Activated T-cell treated with anti-CD3 and anti-CD28 coated beads for 24 hours (primary cell): ENCODE data around the gene PHYHIPL.

ENCODE experiments used
- DNase-seq: peaks from one replicate; pipeline ENCODE4 v3.0.0-alpha.2; 2020; ENCODE audit warnings: low read depth

PHYHIPL gene

GRCh38 chr10:59257224-59257623, 80.8 kb downstream of the PHYHIPL start:
- DNase-seq, result no peak

- no peak for DNase-seq
Measured at GRCh38 chr10:59258890-59259289, 82.4 kb downstream of the PHYHIPL start.

- no peak for DNase-seq
Measured at GRCh38 chr10:59265141-59265540, 88.7 kb downstream of the PHYHIPL start.

- no peak for DNase-seq
Measured at GRCh38 chr10:59266321-59266720, 89.9 kb downstream of the PHYHIPL start.

- DNase-seq, result no peak
Measured at GRCh38 chr10:59268460-59268859, 92.0 kb downstream of the PHYHIPL start.

- DNase-seq, result no peak
Measured at GRCh38 chr10:59269651-59270050, 93.2 kb downstream of the PHYHIPL start.

- no peak for DNase-seq
Measured at GRCh38 chr10:59270492-59270891, 94.0 kb downstream of the PHYHIPL start.

GRCh38 chr10:59271160-59271559, 94.7 kb downstream of the PHYHIPL start:
- no peak for DNase-seq

GRCh38 chr10:59272061-59272460, 95.6 kb downstream of the PHYHIPL start:
- DNase-seq, result no peak

- DNase-seq, result no peak
Measured at GRCh38 chr10:59273445-59273844, 97.0 kb downstream of the PHYHIPL start.

GRCh38 chr10:59276133-59276532, 99.7 kb downstream of the PHYHIPL start:
- DNase-seq, result no peak

- no peak for DNase-seq
Measured at GRCh38 chr10:59276919-59277318, 100.5 kb downstream of the PHYHIPL start.

- DNase-seq, result no peak
Measured at GRCh38 chr10:59279476-59279875, 103.0 kb downstream of the PHYHIPL start.

- DNase-seq, result no peak
Measured at GRCh38 chr10:59279991-59280505, 103.6 kb downstream of the PHYHIPL start.

- DNase-seq, result no peak
Measured at GRCh38 chr10:59281861-59282260, 105.4 kb downstream of the PHYHIPL start.

GRCh38 chr10:59283456-59284091, 107.1 kb downstream of the PHYHIPL start:
- DNase-seq, result no peak

- no peak for DNase-seq
Measured at GRCh38 chr10:59284118-59284975, 107.9 kb downstream of the PHYHIPL start.

GRCh38 chr10:59285073-59285472, 108.6 kb downstream of the PHYHIPL start:
- DNase-seq, result no peak

- DNase-seq, result no peak
Measured at GRCh38 chr10:59285848-59286247, 109.4 kb downstream of the PHYHIPL start.

GRCh38 chr10:59287587-59288255, 111.3 kb downstream of the PHYHIPL start:
- DNase-seq, result no peak

- DNase-seq, result no peak
Measured at GRCh38 chr10:59289853-59290252, 113.4 kb downstream of the PHYHIPL start.

GRCh38 chr10:59290448-59290847, 114.0 kb downstream of the PHYHIPL start:
- no peak for DNase-seq
